ENCODE data around the gene INO80E. TPM values are rescaled to one million over a fixed set of nuclear protein-coding genes. Genes with fewer than 3 reads are reported as not detected.

INO80E gene
- total RNA-seq, 1 donor from 2014 or later, result 93.6 TPM

GRCh38 chr16:29982560-29983419 is 13.3 kb upstream of the INO80E start:
- H3K27ac Mint-ChIP-seq, result no peak overlapping the region
- H3K9me3 Mint-ChIP-seq, result no peaks in the 10 kb centered on the region
- H3K4me1 Mint-ChIP-seq, result no peaks in the 10 kb centered on the region
- peaks cover 89% of the 10 kb centered on the region for H3K36me3 Mint-ChIP-seq (ENCODE audit: low read depth)
- intact Hi-C loops (cut with micrococcal nuclease), result no loop called here
- H3K4me3 Mint-ChIP-seq, result no peak overlapping the region
- ChIA-PET POLR2A (interaction anchor here (0.5 kb wide), 1 partner anchor 177 kb away, joined by 4 read pairs; no protein-coding TSS in a partner anchor), CTCF (no interaction called here)
- no peak for TF ChIP-seq CTCF (IDR thresholded peaks at IDR 0.05)
- ATAC-seq (ENCODE audit: low read depth) (no peak), DNase-seq (no peak)
- no peaks in the 10 kb centered on the region for H3K27me3 Mint-ChIP-seq

GRCh38 chr16:29983420-29984136 is 12.5 kb upstream of the INO80E start:
- CTCF ChIA-PET, result no interaction called here
- H3K36me3 Mint-ChIP-seq (ENCODE audit: low read depth), result peaks cover 89% of the 10 kb centered on the region

GRCh38 chr16:29984137-29984763 is 11.8 kb upstream of the INO80E start:
- Mint-ChIP-seq H3K4me1 (no peaks in the 10 kb centered on the region), H3K36me3 (ENCODE audit: low read depth) (peaks cover 88% of the 10 kb centered on the region), H3K9me3 (no peaks in the 10 kb centered on the region), H3K4me3 (no peak overlapping the region), H3K27me3 (no peaks in the 10 kb centered on the region), H3K27ac (no peak overlapping the region)
- TF ChIP-seq CTCF (IDR thresholded peaks at IDR 0.05), result no peak
- ATAC-seq (ENCODE audit: low read depth) (no peak), DNase-seq (no peak)
- ChIA-PET CTCF (no interaction called here), POLR2A (no interaction called here)
- intact Hi-C loops (cut with micrococcal nuclease), result no loop called here

More at GRCh38 chr16:29983420-29984136, 12.5 kb upstream of the INO80E start:
- POLR2A ChIA-PET, result no interaction called here
- intact Hi-C loops (cut with micrococcal nuclease), result no loop called here
- no peaks in the 10 kb centered on the region for H3K9me3 Mint-ChIP-seq
- H3K4me3 Mint-ChIP-seq, result no peak overlapping the region
- no peak overlapping the region for H3K27ac Mint-ChIP-seq
- no peak for ATAC-seq (ENCODE audit: low read depth)
- no peaks in the 10 kb centered on the region for H3K27me3 Mint-ChIP-seq
- no peak for TF ChIP-seq CTCF (IDR thresholded peaks at IDR 0.05)
- no peak for DNase-seq
- no peaks in the 10 kb centered on the region for H3K4me1 Mint-ChIP-seq

- peaks cover 88% of the 10 kb centered on the region for H3K36me3 Mint-ChIP-seq (ENCODE audit: low read depth)
- no peak for ATAC-seq (ENCODE audit: low read depth)
- H3K4me1 Mint-ChIP-seq, result no peaks in the 10 kb centered on the region
- no peaks in the 10 kb centered on the region for H3K9me3 Mint-ChIP-seq
- H3K27me3 Mint-ChIP-seq, result no peaks in the 10 kb centered on the region
- intact Hi-C loops (cut with micrococcal nuclease), result no loop called here
- H3K4me3 Mint-ChIP-seq, result no peak overlapping the region
- DNase-seq, result no peak
- no peak for TF ChIP-seq CTCF (IDR thresholded peaks at IDR 0.05)
- ChIA-PET POLR2A (no interaction called here), CTCF (no interaction called here)
- H3K27ac Mint-ChIP-seq, result no peak overlapping the region
These were observed 11.3 kb upstream of the INO80E start for GRCh38 chr16:29984764-29985147.

Measured in activated B cell treated with CpG ODN at 0.5 μM for 24 hours (primary cell).